Mesendoderm (in vitro differentiated cells): ENCODE measurements around the gene EVA1B.

Experiments used
- DNase-seq: peaks from one replicate; pipeline ENCODE4 v3.0.0; 2013
- H2AK5ac ChIP-seq: 2 replicates; pipeline ENCODE4 v1.6.1; 2013; ENCODE audit warnings: low read length, inconsistent platforms
- H2BK120ac ChIP-seq: 2 replicates; pipeline ENCODE4 v1.6.1; 2013; ENCODE audit warnings: low read depth, mild to moderate bottlenecking, low read length, moderate library complexity, mixed read lengths
- H2BK15ac ChIP-seq: replicated peaks from 2 replicates; pipeline ENCODE4 v1.6.1; 2013; ENCODE audit warnings: low read depth, mild to moderate bottlenecking, moderate library complexity
- H2BK5ac ChIP-seq: 2 replicates; pipeline ENCODE4 v1.6.1; 2013; ENCODE audit warnings: low read length, inconsistent platforms
- H3K18ac ChIP-seq: 2 replicates; pipeline ENCODE4 v1.6.1; 2013; ENCODE audit warnings: mild to moderate bottlenecking, low read length, mixed read lengths
- H3K23ac ChIP-seq: one replicate; pipeline ENCODE4 v1.6.1; 2013; ENCODE audit warnings: low read length
- H3K27ac ChIP-seq: 2 replicates; pipeline ENCODE4 v1.5.1; 2013; ENCODE audit warnings: low read depth, mild to moderate bottlenecking, inconsistent platforms, low read length, moderate library complexity
- H3K27me3 ChIP-seq: 2 replicates; pipeline ENCODE4 v1.6.1; 2013; ENCODE audit warnings: low read length, control low read depth, mild to moderate bottlenecking, inconsistent platforms; ENCODE audit not compliant: insufficient read depth, poor library complexity
- H3K36me3 ChIP-seq: 2 replicates; pipeline ENCODE4 v1.6.1; 2013; ENCODE audit warnings: low read length, inconsistent platforms; ENCODE audit not compliant: control insufficient read depth, insufficient read depth
- H3K4ac ChIP-seq: one replicate; pipeline ENCODE4 v1.6.1; 2013; ENCODE audit warnings: low read depth, mild to moderate bottlenecking, low read length, moderate library complexity
- H3K4me1 ChIP-seq: 2 replicates; pipeline ENCODE4 v1.6.1; 2013; ENCODE audit warnings: low read depth, low read length, inconsistent platforms; ENCODE audit not compliant: control insufficient read depth
- H3K4me2 ChIP-seq: 2 replicates; pipeline ENCODE4 v1.6.1; 2013; ENCODE audit warnings: low read length
- H3K4me3 ChIP-seq: 2 replicates; pipeline ENCODE4 v1.5.1; 2013; ENCODE audit warnings: mild to moderate bottlenecking, low read length
- H3K56ac ChIP-seq: one replicate; pipeline ENCODE4 v1.6.1; 2013; ENCODE audit warnings: low read length
- H3K79me1 ChIP-seq: 2 replicates; pipeline ENCODE4 v1.6.1; 2013; ENCODE audit warnings: low read length, inconsistent platforms
- H3K79me2 ChIP-seq: 2 replicates; pipeline ENCODE4 v1.6.1; 2013; ENCODE audit warnings: mild to moderate bottlenecking, low read length; ENCODE audit not compliant: control insufficient read depth, insufficient read depth
- H3K9ac ChIP-seq: 2 replicates; pipeline ENCODE4 v1.6.1; 2013; ENCODE audit warnings: low read length, inconsistent platforms
- H4K5ac ChIP-seq: one replicate; pipeline ENCODE4 v1.6.1; 2013; ENCODE audit warnings: low read length
- H4K8ac ChIP-seq: one replicate; pipeline ENCODE4 v1.6.1; 2013; ENCODE audit warnings: low read depth, mild to moderate bottlenecking, control low read depth, low read length, moderate library complexity
- WGBS: extraction: QIAGEN DNeasy Blood & Tissue Kit; methylation state at CpG from one replicate; pipeline ENCODE4 v1.1.7; 2013; ENCODE audit warnings: low lambda C conversion rate, missing lambda C conversion rate; ENCODE audit not compliant: insufficient coverage; ENCODE audit errors: extremely low coverage; 5-methylcytosine and 5-hydroxymethylcytosine counted together

Gene EVA1B

GRCh38 chr1:36337830-36338229 lies 14.4 kb upstream of the EVA1B start:
- no CpG with 5 or more reads among the region's 6 CpGs for WGBS
- no peak overlapping the region for H4K5ac ChIP-seq
- no peaks in the 10 kb centered on the region for H3K79me2 ChIP-seq

DNA sequence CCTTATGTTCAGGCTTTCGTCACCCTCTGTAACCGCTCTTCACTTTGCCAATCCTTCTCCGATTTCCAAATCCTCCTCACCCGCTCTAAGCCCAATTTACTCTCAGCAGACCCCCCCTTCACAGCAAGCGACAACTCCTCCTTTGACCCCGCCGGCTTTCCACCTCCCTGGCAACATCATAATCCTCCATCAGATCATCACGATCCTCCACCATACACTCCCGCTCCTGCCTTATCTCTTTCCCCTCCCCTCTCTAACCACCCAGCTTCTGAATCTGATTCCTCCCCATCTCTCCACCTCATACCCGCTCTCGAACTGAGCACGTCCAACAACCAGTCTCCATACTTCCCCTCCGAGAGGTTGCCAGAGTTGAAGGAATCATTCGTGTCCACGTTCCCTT lies 7.5 kb upstream of the EVA1B start:
- no peak overlapping the region for H3K27ac ChIP-seq
- H3K4me3 ChIP-seq: no peak overlapping the region

More at GRCh38 chr1:36337830-36338229, 14.4 kb upstream of the EVA1B start:
- H2AK5ac ChIP-seq: no peak overlapping the region
- no peak overlapping the region for H3K4ac ChIP-seq
- no peak overlapping the region for H3K56ac ChIP-seq
- H3K4me2 ChIP-seq: no peak overlapping the region
- no peaks in the 10 kb centered on the region for H3K79me1 ChIP-seq
- no peaks in the 10 kb centered on the region for H3K36me3 ChIP-seq
- no peak overlapping the region for H3K18ac ChIP-seq
- no peaks in the 10 kb centered on the region for H3K27me3 ChIP-seq
- no peak overlapping the region for H3K9ac ChIP-seq
- H3K23ac ChIP-seq: no peak overlapping the region
- H2BK5ac ChIP-seq: no peak overlapping the region
- DNase-seq: no peak
- H2BK120ac ChIP-seq: no peak overlapping the region
- no peak overlapping the region for H3K4me3 ChIP-seq
- H2BK15ac ChIP-seq: no peak overlapping the region
- H4K8ac ChIP-seq: no peak overlapping the region
- no peaks in the 10 kb centered on the region for H3K4me1 ChIP-seq
- H3K27ac ChIP-seq: no peak overlapping the region

DNA sequence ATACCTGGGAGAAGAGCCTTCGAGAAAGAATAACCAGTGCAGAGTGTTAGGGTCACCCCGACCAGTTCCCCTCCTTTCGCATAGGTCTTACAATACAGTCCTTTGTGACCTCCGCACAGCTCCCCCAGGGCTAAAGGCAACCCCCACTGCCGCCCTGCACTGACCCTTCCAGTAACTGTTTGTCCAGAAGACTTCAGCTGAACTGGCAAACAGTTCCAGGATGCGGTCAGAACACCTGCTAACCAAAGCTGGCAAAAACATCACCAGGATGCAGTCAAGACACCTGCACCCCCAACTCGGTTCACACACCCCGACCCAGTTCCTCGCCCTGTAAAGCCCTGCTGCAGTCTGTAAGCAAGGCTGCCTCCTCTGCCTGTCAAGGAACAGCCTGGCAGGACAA lies 6.4 kb upstream of the EVA1B start:
- WGBS: no CpG with 5 or more reads among the region's 9 CpGs
- Histone ChIP-seq H3K4me3 (no peak overlapping the region), H2AK5ac (no peak overlapping the region), H3K56ac (no peak overlapping the region), H3K27ac (no peak overlapping the region), H4K8ac (no peak overlapping the region), H3K27me3 (no peaks in the 10 kb centered on the region), H3K18ac (no peak overlapping the region), H2BK5ac (no peak overlapping the region), H2BK120ac (no peak overlapping the region), H2BK15ac (no peak overlapping the region), H3K36me3 (no peaks in the 10 kb centered on the region), H3K9ac (no peak overlapping the region), H3K4ac (no peak overlapping the region), H3K79me1 (no peaks in the 10 kb centered on the region), H3K4me1 (no peaks in the 10 kb centered on the region), H3K4me2 (no peak overlapping the region), H3K23ac (no peak overlapping the region), H4K5ac (no peak overlapping the region), H3K79me2 (no peaks in the 10 kb centered on the region)
- DNase-seq: no peak

More for the DNA sequence above, 7.5 kb upstream of the EVA1B start:
- H3K18ac ChIP-seq: no peak overlapping the region
- no peaks in the 10 kb centered on the region for H3K4me1 ChIP-seq
- no peak overlapping the region for H2BK120ac ChIP-seq
- no peaks in the 10 kb centered on the region for H3K27me3 ChIP-seq
- DNase-seq: no peak
- no peak overlapping the region for H4K5ac ChIP-seq
- H4K8ac ChIP-seq: no peak overlapping the region
- H3K4ac ChIP-seq: no peak overlapping the region
- H3K79me2 ChIP-seq: no peaks in the 10 kb centered on the region
- H2AK5ac ChIP-seq: no peak overlapping the region
- WGBS: no CpG with 5 or more reads among the region's 15 CpGs
- no peaks in the 10 kb centered on the region for H3K36me3 ChIP-seq
- no peak overlapping the region for H3K23ac ChIP-seq
- no peak overlapping the region for H3K9ac ChIP-seq
- no peak overlapping the region for H2BK5ac ChIP-seq
- H3K4me2 ChIP-seq: no peak overlapping the region
- no peaks in the 10 kb centered on the region for H3K79me1 ChIP-seq
- H2BK15ac ChIP-seq: no peak overlapping the region
- H3K56ac ChIP-seq: no peak overlapping the region

DNA sequence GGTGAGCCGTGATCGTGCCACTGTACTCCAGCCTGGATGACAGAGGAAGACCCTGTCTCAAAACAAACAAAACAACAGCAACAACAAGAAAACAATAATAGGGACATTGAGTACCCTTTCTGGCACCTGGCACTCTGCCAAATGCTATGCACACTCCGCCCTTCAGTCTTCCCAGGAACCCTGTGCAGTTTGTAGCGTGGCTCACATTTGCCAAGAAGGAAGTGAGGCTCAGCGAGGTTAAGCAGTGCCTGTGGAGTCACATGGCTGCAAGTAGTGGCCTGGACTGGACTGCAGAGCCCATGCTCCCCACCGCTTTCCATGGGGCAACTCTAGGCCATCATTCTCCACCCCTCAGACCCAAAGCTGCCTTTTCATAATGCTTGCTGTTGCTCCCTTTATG lies 5.3 kb upstream of the EVA1B start:
- H3K9ac ChIP-seq: no peak overlapping the region
- no peak overlapping the region for H4K5ac ChIP-seq
- DNase-seq: no peak
- H3K79me1 ChIP-seq: no peaks in the 10 kb centered on the region
- no peak overlapping the region for H3K27ac ChIP-seq
- H3K36me3 ChIP-seq: no peaks in the 10 kb centered on the region
- no peak overlapping the region for H2BK120ac ChIP-seq
- H3K18ac ChIP-seq: no peak overlapping the region
- H3K79me2 ChIP-seq: no peaks in the 10 kb centered on the region
- H4K8ac ChIP-seq: no peak overlapping the region
- H3K4me2 ChIP-seq: no peak overlapping the region
- H3K4ac ChIP-seq: no peak overlapping the region
- no CpG with 5 or more reads among the region's 6 CpGs for WGBS
- H3K4me3 ChIP-seq: no peak overlapping the region
- H2BK15ac ChIP-seq: no peak overlapping the region
- no peak overlapping the region for H3K23ac ChIP-seq
- no peaks in the 10 kb centered on the region for H3K27me3 ChIP-seq
- no peak overlapping the region for H2AK5ac ChIP-seq
- peaks cover 3% of the 10 kb centered on the region for H3K4me1 ChIP-seq
- H3K56ac ChIP-seq: no peak overlapping the region
- no peak overlapping the region for H2BK5ac ChIP-seq

DNA sequence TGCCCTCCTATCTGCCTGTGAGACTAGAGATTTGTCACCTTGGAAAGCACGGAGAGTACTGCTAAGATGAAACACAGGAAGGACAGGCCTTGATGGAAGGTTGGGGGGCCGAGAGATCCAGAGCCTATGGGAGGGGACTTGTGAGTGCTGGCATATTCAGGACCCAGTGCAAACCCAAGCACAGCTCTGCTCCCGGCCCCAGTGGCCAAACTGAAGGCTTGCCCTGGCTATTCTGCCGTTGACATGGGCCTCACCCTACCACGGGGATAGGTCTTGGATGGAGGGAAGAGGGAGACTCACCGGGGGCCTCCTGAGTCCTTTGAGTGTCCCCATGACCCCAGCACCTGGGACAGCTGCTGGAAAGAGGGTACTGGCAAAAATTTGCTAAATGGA lies 4.6 kb upstream of the EVA1B start:
- H3K79me2 ChIP-seq: no peaks in the 10 kb centered on the region
- no peak overlapping the region for H2AK5ac ChIP-seq
- no peaks in the 10 kb centered on the region for H3K27me3 ChIP-seq
- no peak overlapping the region for H3K27ac ChIP-seq
- H3K56ac ChIP-seq: no peak overlapping the region
- no peak overlapping the region for H3K23ac ChIP-seq
- no peak overlapping the region for H4K5ac ChIP-seq
- no peak overlapping the region for H2BK120ac ChIP-seq
- no peak overlapping the region for H3K4ac ChIP-seq
- no peak overlapping the region for H3K9ac ChIP-seq
- H4K8ac ChIP-seq: no peak overlapping the region
- DNase-seq: no peak
- H3K4me1 ChIP-seq: peaks cover 3% of the 10 kb centered on the region
- H2BK5ac ChIP-seq: no peak overlapping the region
- no peak overlapping the region for H3K18ac ChIP-seq
- H3K4me3 ChIP-seq: no peak overlapping the region
- no peaks in the 10 kb centered on the region for H3K36me3 ChIP-seq
- WGBS: no CpG with 5 or more reads among the region's 6 CpGs
- no peaks in the 10 kb centered on the region for H3K79me1 ChIP-seq
- H3K4me2 ChIP-seq: no peak overlapping the region
- no peak overlapping the region for H2BK15ac ChIP-seq

DNA sequence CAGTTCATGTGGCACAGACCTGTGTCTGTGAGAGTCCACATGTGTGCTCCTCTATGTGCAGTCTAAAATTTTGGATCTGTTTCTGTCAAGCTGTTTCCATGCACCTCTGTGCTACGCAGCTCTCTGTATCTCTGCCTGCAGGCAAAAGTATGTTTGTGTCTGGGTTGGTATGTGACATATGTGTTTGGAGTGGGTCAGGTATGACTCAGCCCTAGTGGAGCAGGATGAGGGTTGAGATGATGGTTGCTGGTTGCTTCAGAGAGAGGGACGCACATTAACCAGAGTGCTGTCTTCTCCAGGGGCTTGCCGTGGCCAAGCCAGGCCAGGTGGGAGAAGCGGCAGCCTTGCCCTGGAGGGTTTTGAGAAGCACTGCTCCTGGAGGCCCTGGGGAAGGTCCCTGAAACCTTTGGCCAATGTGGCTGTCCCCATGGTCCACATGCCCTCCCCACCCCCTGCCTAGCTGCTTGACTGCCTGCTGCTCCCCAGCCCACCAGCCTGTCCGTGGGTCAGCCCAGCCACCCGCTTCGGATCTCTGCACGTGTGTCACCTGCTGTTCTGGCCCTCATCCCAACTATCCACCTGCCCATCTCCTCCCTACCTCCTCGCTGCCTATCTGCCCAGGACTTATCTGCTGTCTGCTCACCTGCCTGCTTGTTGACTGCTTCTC lies 4.1 kb upstream of the EVA1B start:
- Histone ChIP-seq H2BK5ac (no peak overlapping the region), H3K79me1 (no peaks in the 10 kb centered on the region), H3K27ac (no peak overlapping the region), H3K4me1 (peaks cover 3% of the 10 kb centered on the region), H2AK5ac (no peak overlapping the region), H3K23ac (no peak overlapping the region), H4K5ac (no peak overlapping the region), H3K79me2 (no peaks in the 10 kb centered on the region), H3K18ac (no peak overlapping the region), H4K8ac (no peak overlapping the region), H3K4me2 (no peak overlapping the region), H3K56ac (no peak overlapping the region), H2BK120ac (no peak overlapping the region), H3K4me3 (no peak overlapping the region), H2BK15ac (no peak overlapping the region), H3K9ac (no peak overlapping the region), H3K36me3 (no peaks in the 10 kb centered on the region), H3K4ac (no peak overlapping the region), H3K27me3 (no peaks in the 10 kb centered on the region)
- no peak for DNase-seq
- WGBS: no CpG with 5 or more reads among the region's 9 CpGs
